Glomerular endothelial cell (primary cell): ENCODE data around the gene DDT. TPM values are rescaled to one million over a fixed set of nuclear protein-coding genes. Genes with fewer than 3 reads are reported as not detected.
"Not testable (repeated sequence)": the region's sequence is repeated elsewhere in the genome, so short reads cannot be mapped to it uniquely, and the experiment has no call there.

ENCODE experiments used
- DNase-seq: peaks from one replicate; pipeline ENCODE4 v3.0.0-alpha.2; 2011; ENCODE audit warnings: low read depth, low spot score; ENCODE audit errors: extremely low read depth
- total RNA-seq: library from RNA; depleted of rRNA; stranded (reverse); fragments of >200 nt; gene quantifications from 2 replicates; pipeline ENCODE4 v1.2.3, GENCODE V29; 2015

The DDT gene
- 94.8 and 116 TPM in 2 replicates for total RNA-seq

- DNase-seq = not testable (repeated sequence)
These were observed at the start of gene DDT for GRCh38 chr22:23974345-23974744. Gene DDT (minus strand): TSS chr22:23974441. CDS start chr22:23974414, 27 bp downstream.

GRCh38 chr22:24023204-24023789, 49.1 kb upstream of the DDT start:
- no peak for DNase-seq

GRCh38 chr22:24021304-24021703, 47.1 kb upstream of the DDT start:
- no peak for DNase-seq

- no peak for DNase-seq
These were observed 41.9 kb upstream of the DDT start for GRCh38 chr22:24016156-24016555.

- no peak for DNase-seq
These were observed 37.5 kb upstream of the DDT start for GRCh38 chr22:24011735-24012068.

GRCh38 chr22:24010018-24010391, 35.8 kb upstream of the DDT start:
- no peak for DNase-seq

GRCh38 chr22:24009227-24010017, 35.2 kb upstream of the DDT start:
- no peak for DNase-seq

- DNase-seq = no peak
These were observed 34.4 kb upstream of the DDT start for GRCh38 chr22:24008381-24009226.

GRCh38 chr22:24008022-24008283, 33.7 kb upstream of the DDT start:
- DNase-seq = no peak

- no peak for DNase-seq
These were observed 33.2 kb upstream of the DDT start for GRCh38 chr22:24007253-24008021.

- no peak for DNase-seq
These were observed 32.6 kb upstream of the DDT start for GRCh38 chr22:24006914-24007214.

GRCh38 chr22:24006207-24006913, 32.1 kb upstream of the DDT start:
- DNase-seq = no peak

- DNase-seq = no peak
These were observed 31.0 kb upstream of the DDT start, which contains the start of gene GSTT4 for GRCh38 chr22:24005201-24005600. Gene GSTT4 (minus strand): TSS chr22:24005453. CDS start chr22:24005356, 97 bp downstream.

- no peak for DNase-seq
These were observed 29.6 kb upstream of the DDT start for GRCh38 chr22:24003887-24004286.

- no peak for DNase-seq
These were observed 28.6 kb upstream of the DDT start for GRCh38 chr22:24002851-24003250.

GRCh38 chr22:24002272-24002671, 28.0 kb upstream of the DDT start:
- no peak for DNase-seq

- DNase-seq = no peak
These were observed 27.1 kb upstream of the DDT start for GRCh38 chr22:24001314-24001713.

- DNase-seq = not testable (repeated sequence)
These were observed 25.5 kb upstream of the DDT start for GRCh38 chr22:23999779-24000178.

- DNase-seq = no peak
These were observed 22.9 kb upstream of the DDT start for GRCh38 chr22:23997092-23997491.

- DNase-seq = not testable (repeated sequence)
These were observed 19.4 kb upstream of the DDT start for GRCh38 chr22:23993581-23994177.
